Lower lobe of right lung (tissue), 2 donors: ENCODE data around the gene NHLRC2. TPM values are rescaled to one million over a fixed set of nuclear protein-coding genes. Genes with fewer than 3 reads are reported as not detected.

Source experiments
- ATAC-seq, 2 donors: fragments of 200-7000 bp; cut with Tn5 transposase; one replicate each; pipeline ENCODE4 v1.9.1; 2020 to 2022; ENCODE audit warnings: mild to moderate bottlenecking in 2 of 2, moderate library complexity in 2 of 2
- DNase-seq: peaks from one replicate; pipeline ENCODE4 v3.0.0-alpha.2; 2020
- H3K27ac ChIP-seq: fragments of 200-600 bp; one replicate; pipeline ENCODE4 v1.8.0; 2022
- H3K27me3 ChIP-seq: fragments of 200-600 bp; one replicate; pipeline ENCODE4 v1.8.0; 2022; ENCODE audit warnings: low read depth
- H3K36me3 ChIP-seq: fragments of 200-600 bp; one replicate; pipeline ENCODE4 v1.8.0; 2022; ENCODE audit warnings: mild to moderate bottlenecking
- H3K4me1 ChIP-seq: fragments of 200-600 bp; one replicate; pipeline ENCODE4 v1.8.0; 2022
- H3K4me3 ChIP-seq: fragments of 200-600 bp; one replicate; pipeline ENCODE4 v1.8.0; 2022; ENCODE audit warnings: mild to moderate bottlenecking
- H3K9me3 ChIP-seq: fragments of 200-600 bp; one replicate; pipeline ENCODE4 v1.8.0; 2022
- CTCF ChIP-seq: fragments of 200-600 bp; IDR thresholded peaks from one replicate; pipeline ENCODE4 v1.8.0; 2022; ENCODE audit warnings: antibody characterized with exemption, mild to moderate bottlenecking
- intact Hi-C: fragments of 100-400 bp; cut with DNase I; formaldehyde crosslinking; loops from one replicate; pipeline ENCODE4 v1.11.0; 2022
- total RNA-seq: library from RNA; stranded (reverse); fragmentation: NEBNext Ultra II Directional; extraction: Animal tissue kit (Norgen Biotek cat#: 25700); gene quantifications from one replicate; pipeline ENCODE4 v1.2.1, GENCODE V29; 2021
- donor health status: DM: no; HTN: yes; CAD: no; lungs with severe emphysema.

Gene NHLRC2
- total RNA-seq, 1 donor from 2014 or later, result 43.6 TPM

- H3K4me3 ChIP-seq, result no peak overlapping the region
- no peaks in the 10 kb centered on the region for H3K36me3 ChIP-seq
- peak overlapping the region; percentile 66 for H3K27ac ChIP-seq
- no peak for TF ChIP-seq CTCF
- DNase-seq (no peak), ATAC-seq (no peak)
- H3K27me3 ChIP-seq, result no peaks in the 10 kb centered on the region
- intact Hi-C loops, result no loop called here
- H3K4me1 ChIP-seq, result peaks cover 44% of the 10 kb centered on the region
- H3K9me3 ChIP-seq, result no peaks in the 10 kb centered on the region
Measured at GRCh38 chr10:113957013-113957412, 102.6 kb downstream of the NHLRC2 start.

GRCh38 chr10:113958631-113959382 is 104.3 kb downstream of the NHLRC2 start:
- H3K27me3 ChIP-seq, result no peaks in the 10 kb centered on the region
- H3K4me1 ChIP-seq, result peaks cover 44% of the 10 kb centered on the region
- no peaks in the 10 kb centered on the region for H3K9me3 ChIP-seq
- peak overlapping the region; percentile 74 for H3K27ac ChIP-seq
- no peak overlapping the region for H3K4me3 ChIP-seq
- peak; percentile 86 to 89 for ATAC-seq
- peak; percentile 51 for DNase-seq
- intact Hi-C loops, result no loop called here
- H3K36me3 ChIP-seq, result no peaks in the 10 kb centered on the region
- TF ChIP-seq CTCF, result no peak

- DNase-seq (no peak), ATAC-seq (no peak)
- intact Hi-C loops, result no loop called here
- Histone ChIP-seq H3K9me3 (no peaks in the 10 kb centered on the region), H3K4me1 (peaks cover 44% of the 10 kb centered on the region), H3K4me3 (no peak overlapping the region), H3K27me3 (no peaks in the 10 kb centered on the region), H3K36me3 (no peaks in the 10 kb centered on the region), H3K27ac (peak overlapping the region; percentile 74)
- no peak for TF ChIP-seq CTCF
Measured at GRCh38 chr10:113959383-113959760, 104.9 kb downstream of the NHLRC2 start.

GRCh38 chr10:113960617-113961181 is 106.2 kb downstream of the NHLRC2 start:
- Histone ChIP-seq H3K4me3 (no peak overlapping the region), H3K27me3 (no peaks in the 10 kb centered on the region), H3K27ac (peak overlapping the region; percentile 74), H3K4me1 (peaks cover 55% of the 10 kb centered on the region), H3K9me3 (no peaks in the 10 kb centered on the region), H3K36me3 (no peaks in the 10 kb centered on the region)
- no peak for TF ChIP-seq CTCF
- intact Hi-C loops, result no loop called here
- peak; percentile 49 for DNase-seq
- ATAC-seq, result peak; percentile 54 to 56

- no peak for TF ChIP-seq CTCF
- no peaks in the 10 kb centered on the region for H3K36me3 ChIP-seq
- no peak overlapping the region for H3K4me3 ChIP-seq
- peak overlapping the region; percentile 74 for H3K27ac ChIP-seq
- H3K27me3 ChIP-seq, result no peaks in the 10 kb centered on the region
- intact Hi-C loops, result no loop called here
- ATAC-seq, result peak; percentile 4 to 57
- no peak for DNase-seq
- H3K4me1 ChIP-seq, result peaks cover 56% of the 10 kb centered on the region
- H3K9me3 ChIP-seq, result no peaks in the 10 kb centered on the region
Measured at GRCh38 chr10:113961182-113962031, 106.9 kb downstream of the NHLRC2 start.
